Liver (tissue), 9 donors: ENCODE results near the gene MUC21. TPM values are rescaled to one million over a fixed set of nuclear protein-coding genes. Genes with fewer than 3 reads are reported as not detected.

Experiments used
- DNase-seq: peaks from one replicate; pipeline ENCODE4 v3.0.0-alpha.2; 2017; ENCODE audit warnings: low spot score
- H3K27ac ChIP-seq, 2 donors: one replicate each; pipeline ENCODE4 v1.7.0; 2013; ENCODE audit warnings: inconsistent platforms in 2 of 2, low read length in 2 of 2, control low read depth in 1 of 2, low read depth in 1 of 2, mild to moderate bottlenecking in 1 of 2
- H3K27me3 ChIP-seq, 4 donors: one replicate each; pipeline versions ENCODE4 v1.6.1 to v1.7.0; 2013; ENCODE audit warnings: low read length in 3 of 4, inconsistent platforms in 1 of 4, mild to moderate bottlenecking in 1 of 4, moderate library complexity in 1 of 4; ENCODE audit not compliant: control insufficient read depth in 4 of 4, insufficient read depth in 4 of 4
- H3K36me3 ChIP-seq, 4 donors: one replicate each; pipeline versions ENCODE4 v1.6.1 to v1.7.0; 2013; ENCODE audit warnings: low read length in 3 of 4, mild to moderate bottlenecking in 3 of 4, low read depth in 1 of 4, moderate library complexity in 1 of 4; ENCODE audit not compliant: control insufficient read depth in 4 of 4, insufficient read depth in 3 of 4
- H3K4me1 ChIP-seq, 4 donors: one replicate each; pipeline versions ENCODE4 v1.6.1 to v1.7.0; 2013; ENCODE audit warnings: low read length in 3 of 4, mild to moderate bottlenecking in 3 of 4, moderate library complexity in 1 of 4; ENCODE audit not compliant: control insufficient read depth in 4 of 4, insufficient read depth in 4 of 4
- H3K4me3 ChIP-seq, 3 donors: one replicate each; pipeline versions ENCODE4 v1.6.1 to v1.7.0; 2013; ENCODE audit warnings: low read length in 3 of 3, control low read depth in 1 of 3, low read depth in 1 of 3, mild to moderate bottlenecking in 1 of 3
- H3K9ac ChIP-seq, 2 donors: one replicate each; pipeline ENCODE4 v1.7.0; 2013; ENCODE audit warnings: low read length in 2 of 2, mild to moderate bottlenecking in 2 of 2, moderate library complexity in 2 of 2, control low read depth in 1 of 2, low read depth in 1 of 2
- H3K9me3 ChIP-seq, 4 donors: one replicate each; pipeline versions ENCODE4 v1.6.1 to v1.7.0; 2013; ENCODE audit warnings: low read length in 3 of 4; ENCODE audit not compliant: control insufficient read depth in 4 of 4
- EGR1 ChIP-seq, 2 donors: IDR thresholded peaks; 2 replicates each; pipeline ENCODE4 v1.6.1; 2016 to 2018; ENCODE audit warnings: antibody characterized with exemption in 2 of 2, low read depth in 2 of 2
- FOXA1 ChIP-seq: IDR thresholded peaks from 2 replicates; pipeline ENCODE4 v1.6.1; 2016; ENCODE audit warnings: antibody characterized with exemption
- FOXA2 ChIP-seq: IDR thresholded peaks from 2 replicates; pipeline ENCODE4 v1.6.1; 2016; ENCODE audit warnings: antibody characterized with exemption
- GABPA ChIP-seq, 2 donors: IDR thresholded peaks in 1 of 2; conservative IDR thresholded peaks in 1 of 2; 2 replicates each; pipeline ENCODE4 v1.6.1; 2016; ENCODE audit warnings: antibody characterized with exemption in 2 of 2, mild to moderate bottlenecking in 1 of 2, moderate library complexity in 1 of 2
- HNF4A ChIP-seq, 2 donors: conservative IDR thresholded peaks; 2 replicates each; pipeline ENCODE4 v1.6.1; 2016; ENCODE audit warnings: antibody characterized with exemption in 2 of 2, mild to moderate bottlenecking in 2 of 2
- HNF4G ChIP-seq: IDR thresholded peaks from 2 replicates; pipeline ENCODE4 v1.6.1; 2016; ENCODE audit warnings: antibody characterized with exemption
- JUND ChIP-seq, 2 donors: IDR thresholded peaks; 2 replicates each; pipeline ENCODE4 v1.6.1; 2016; ENCODE audit warnings: antibody characterized with exemption in 2 of 2
- NR2F2 ChIP-seq: IDR thresholded peaks from 2 replicates; pipeline ENCODE4 v1.6.1; 2016; ENCODE audit warnings: antibody characterized with exemption
- RAD21 ChIP-seq, 2 donors: IDR thresholded peaks; 2 replicates each; pipeline ENCODE4 v1.6.1; 2016; ENCODE audit warnings: antibody characterized with exemption in 2 of 2, mild to moderate bottlenecking in 2 of 2
- RXRA ChIP-seq, 2 donors: IDR thresholded peaks; 2 replicates each; pipeline ENCODE4 v1.6.1; 2017 to 2018; ENCODE audit warnings: antibody characterized with exemption in 2 of 2, mild to moderate bottlenecking in 1 of 2
- SP1 ChIP-seq: IDR thresholded peaks from 2 replicates; pipeline ENCODE4 v1.6.1; 2018; ENCODE audit warnings: antibody characterized with exemption, mild to moderate bottlenecking
- TAF1 ChIP-seq: conservative IDR thresholded peaks from 2 replicates; pipeline ENCODE4 v1.6.1; 2016; ENCODE audit warnings: antibody characterized with exemption, mild to moderate bottlenecking
- YY1 ChIP-seq: IDR thresholded peaks from 2 replicates; pipeline ENCODE4 v1.6.1; 2016; ENCODE audit warnings: antibody characterized with exemption, mild to moderate bottlenecking
- WGBS: extraction: QIAGEN DNeasy Blood & Tissue Kit; methylation state at CpG from one replicate; pipeline ENCODE4 v1.1.7; 2013; 5-methylcytosine and 5-hydroxymethylcytosine counted together
- polyA plus RNA-seq, 2 donors: library from polyadenylated mRNA; stranded (reverse) in 1 of 2; unstranded in 1 of 2; fragments of 200-250 nt in 1 of 2; fragments of >200 nt in 1 of 2; fragmentation: Nextera tagmentation in 1 of 2; extraction: Ambion mirVana in 1 of 2; gene quantifications; one replicate each; pipeline versions ENCODE4 v1.2.1 to v1.2.3, GENCODE V29; 2013 to 2015
- total RNA-seq, 2 donors: library from RNA; depleted of rRNA; stranded (reverse); fragments of >200 nt; gene quantifications; one replicate each; pipeline ENCODE4 v1.2.3, GENCODE V29; 2014
- TF ChIP-seq, protein P1 (sequence below): IDR thresholded peaks from 2 replicates; pipeline ENCODE4 v1.6.1; 2016; ENCODE audit warnings: antibody characterized with exemption, mild to moderate bottlenecking
- TF ChIP-seq, protein P2 (sequence below): IDR thresholded peaks from 2 replicates; pipeline ENCODE4 v1.6.1; 2016; ENCODE audit warnings: antibody characterized with exemption
- TF ChIP-seq, protein P3 (sequence below): IDR thresholded peaks from 2 replicates; pipeline ENCODE4 v1.6.1; 2016; ENCODE audit warnings: antibody characterized with exemption
- TF ChIP-seq, protein P4 (sequence below): IDR thresholded peaks from 2 replicates; pipeline ENCODE4 v1.6.1; 2016; ENCODE audit warnings: antibody characterized with exemption
- TF ChIP-seq, protein P5 (sequence below): fragments of 150-350 bp; IDR thresholded peaks from 2 replicates; pipeline ENCODE4 v1.5.1; 2017; ENCODE audit warnings: improper control_type of control experiment, low read depth, low read length; ENCODE audit not compliant: missing input control
- donor health status: healthy.
- donor health status: healthy.
- donor health status: healthy.
- donor health status: healthy.
- donor health status: healthy.

Gene MUC21
- total RNA-seq (not detected), polyA plus RNA-seq (under 1 TPM in 1 of 2 donors, not detected in 1; 0.02 TPM)

DNA sequence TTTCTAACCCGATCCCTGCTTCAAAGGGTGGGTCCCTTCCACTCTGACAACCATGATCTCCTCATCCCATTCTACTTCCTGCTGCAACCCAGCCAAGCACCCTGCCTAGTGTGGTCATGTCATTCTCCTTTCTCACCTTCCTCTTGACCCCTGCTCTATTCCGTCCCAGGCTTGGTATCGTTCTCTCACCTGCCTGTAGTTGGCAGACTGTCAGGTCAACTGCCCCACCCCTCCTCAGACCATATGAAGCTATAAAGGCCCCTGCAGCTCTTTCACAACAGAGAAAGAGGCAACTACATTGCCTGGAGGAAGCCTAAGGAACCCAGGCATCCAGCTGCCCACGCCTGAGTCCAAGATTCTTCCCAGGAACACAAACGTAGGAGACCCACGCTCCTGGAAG is at the start of gene MUC21:
TSS of gene MUC21 (plus strand) at position 280 of the 400 bp plus-strand sequence. CDS start 241 bp downstream, outside the sequence.
- no peak within 1 kb of the TSS for H3K4me3 ChIP-seq
- no peaks in the 10 kb centered on the region for H3K9me3 ChIP-seq
- H3K27ac ChIP-seq = no peak within 1 kb of the TSS
- TF ChIP-seq EGR1 (IDR thresholded peaks at IDR 0.05; ENCODE audit: low read depth in 2 of 2) (no peak), YY1 (no peak), RXRA (IDR thresholded peaks at IDR 0.05) (no peak), SP1 (no peak), TAF1 (no peak), FOXA1 (no peak), NR2F2 (no peak), GABPA (IDR thresholded peaks at IDR 0.05 in 1 of 2, conservative IDR thresholded peaks at IDR 0.05 in 1 of 2) (no peak), JUND (IDR thresholded peaks at IDR 0.05) (no peak), FOXA2 (no peak), RAD21 (IDR thresholded peaks at IDR 0.05) (no peak), HNF4G (no peak), HNF4A (conservative IDR thresholded peaks at IDR 0.05) (no peak)
- TF ChIP-seq, protein P1, sequence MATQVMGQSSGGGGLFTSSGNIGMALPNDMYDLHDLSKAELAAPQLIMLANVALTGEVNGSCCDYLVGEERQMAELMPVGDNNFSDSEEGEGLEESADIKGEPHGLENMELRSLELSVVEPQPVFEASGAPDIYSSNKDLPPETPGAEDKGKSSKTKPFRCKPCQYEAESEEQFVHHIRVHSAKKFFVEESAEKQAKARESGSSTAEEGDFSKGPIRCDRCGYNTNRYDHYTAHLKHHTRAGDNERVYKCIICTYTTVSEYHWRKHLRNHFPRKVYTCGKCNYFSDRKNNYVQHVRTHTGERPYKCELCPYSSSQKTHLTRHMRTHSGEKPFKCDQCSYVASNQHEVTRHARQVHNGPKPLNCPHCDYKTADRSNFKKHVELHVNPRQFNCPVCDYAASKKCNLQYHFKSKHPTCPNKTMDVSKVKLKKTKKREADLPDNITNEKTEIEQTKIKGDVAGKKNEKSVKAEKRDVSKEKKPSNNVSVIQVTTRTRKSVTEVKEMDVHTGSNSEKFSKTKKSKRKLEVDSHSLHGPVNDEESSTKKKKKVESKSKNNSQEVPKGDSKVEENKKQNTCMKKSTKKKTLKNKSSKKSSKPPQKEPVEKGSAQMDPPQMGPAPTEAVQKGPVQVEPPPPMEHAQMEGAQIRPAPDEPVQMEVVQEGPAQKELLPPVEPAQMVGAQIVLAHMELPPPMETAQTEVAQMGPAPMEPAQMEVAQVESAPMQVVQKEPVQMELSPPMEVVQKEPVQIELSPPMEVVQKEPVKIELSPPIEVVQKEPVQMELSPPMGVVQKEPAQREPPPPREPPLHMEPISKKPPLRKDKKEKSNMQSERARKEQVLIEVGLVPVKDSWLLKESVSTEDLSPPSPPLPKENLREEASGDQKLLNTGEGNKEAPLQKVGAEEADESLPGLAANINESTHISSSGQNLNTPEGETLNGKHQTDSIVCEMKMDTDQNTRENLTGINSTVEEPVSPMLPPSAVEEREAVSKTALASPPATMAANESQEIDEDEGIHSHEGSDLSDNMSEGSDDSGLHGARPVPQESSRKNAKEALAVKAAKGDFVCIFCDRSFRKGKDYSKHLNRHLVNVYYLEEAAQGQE = no peak
- TF ChIP-seq, protein P2, sequence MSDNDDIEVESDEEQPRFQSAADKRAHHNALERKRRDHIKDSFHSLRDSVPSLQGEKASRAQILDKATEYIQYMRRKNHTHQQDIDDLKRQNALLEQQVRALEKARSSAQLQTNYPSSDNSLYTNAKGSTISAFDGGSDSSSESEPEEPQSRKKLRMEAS = no peak
- TF ChIP-seq, protein P3, sequence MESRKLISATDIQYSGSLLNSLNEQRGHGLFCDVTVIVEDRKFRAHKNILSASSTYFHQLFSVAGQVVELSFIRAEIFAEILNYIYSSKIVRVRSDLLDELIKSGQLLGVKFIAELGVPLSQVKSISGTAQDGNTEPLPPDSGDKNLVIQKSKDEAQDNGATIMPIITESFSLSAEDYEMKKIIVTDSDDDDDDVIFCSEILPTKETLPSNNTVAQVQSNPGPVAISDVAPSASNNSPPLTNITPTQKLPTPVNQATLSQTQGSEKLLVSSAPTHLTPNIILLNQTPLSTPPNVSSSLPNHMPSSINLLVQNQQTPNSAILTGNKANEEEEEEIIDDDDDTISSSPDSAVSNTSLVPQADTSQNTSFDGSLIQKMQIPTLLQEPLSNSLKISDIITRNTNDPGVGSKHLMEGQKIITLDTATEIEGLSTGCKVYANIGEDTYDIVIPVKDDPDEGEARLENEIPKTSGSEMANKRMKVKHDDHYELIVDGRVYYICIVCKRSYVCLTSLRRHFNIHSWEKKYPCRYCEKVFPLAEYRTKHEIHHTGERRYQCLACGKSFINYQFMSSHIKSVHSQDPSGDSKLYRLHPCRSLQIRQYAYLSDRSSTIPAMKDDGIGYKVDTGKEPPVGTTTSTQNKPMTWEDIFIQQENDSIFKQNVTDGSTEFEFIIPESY = no peak
- TF ChIP-seq, protein P4, sequence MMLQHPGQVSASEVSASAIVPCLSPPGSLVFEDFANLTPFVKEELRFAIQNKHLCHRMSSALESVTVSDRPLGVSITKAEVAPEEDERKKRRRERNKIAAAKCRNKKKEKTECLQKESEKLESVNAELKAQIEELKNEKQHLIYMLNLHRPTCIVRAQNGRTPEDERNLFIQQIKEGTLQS = no peak
- H3K4me1 ChIP-seq = peaks cover 0 to 8% (median 0%) of the 10 kb centered on the region in 4 donors
- 81% methylated on average over 6 of the region's 6 CpGs for WGBS
- no peaks in the 10 kb centered on the region for H3K36me3 ChIP-seq
- DNase-seq = no peak
- H3K27me3 ChIP-seq = no peaks in the 10 kb centered on the region
- H3K9ac ChIP-seq = no peak within 1 kb of the TSS

DNA sequence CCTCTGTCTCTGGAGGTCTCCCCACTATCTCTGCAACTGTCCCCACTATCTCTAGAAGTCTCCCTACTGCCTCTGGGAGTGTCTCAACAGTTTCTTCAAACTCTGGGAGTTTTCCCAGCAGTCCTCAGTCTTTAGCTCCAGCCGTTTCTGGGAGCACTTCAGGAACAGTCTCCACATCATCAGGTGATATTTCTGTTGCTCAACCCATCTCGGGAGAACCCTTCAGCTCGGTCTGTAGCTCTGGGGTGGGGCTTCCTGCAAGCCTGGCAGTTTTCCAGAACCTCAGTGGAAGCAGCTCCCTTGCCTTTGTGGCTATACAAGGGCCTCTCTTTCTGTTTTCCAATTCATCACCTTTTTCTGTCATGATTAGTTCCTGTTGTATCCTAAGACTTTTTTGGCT is 48.5 kb upstream of the MUC21 start:
- H3K36me3 ChIP-seq = no peaks in the 10 kb centered on the region
- WGBS = 45% methylated on average over 3 of the region's 3 CpGs
- no peak overlapping the region for H3K4me3 ChIP-seq
- no peak overlapping the region for H3K27ac ChIP-seq
- DNase-seq = no peak
- peaks cover 0 to 5% (median 1%) of the 10 kb centered on the region in 4 donors for H3K27me3 ChIP-seq
- no peak overlapping the region for H3K9ac ChIP-seq
- TF ChIP-seq, protein P5, sequence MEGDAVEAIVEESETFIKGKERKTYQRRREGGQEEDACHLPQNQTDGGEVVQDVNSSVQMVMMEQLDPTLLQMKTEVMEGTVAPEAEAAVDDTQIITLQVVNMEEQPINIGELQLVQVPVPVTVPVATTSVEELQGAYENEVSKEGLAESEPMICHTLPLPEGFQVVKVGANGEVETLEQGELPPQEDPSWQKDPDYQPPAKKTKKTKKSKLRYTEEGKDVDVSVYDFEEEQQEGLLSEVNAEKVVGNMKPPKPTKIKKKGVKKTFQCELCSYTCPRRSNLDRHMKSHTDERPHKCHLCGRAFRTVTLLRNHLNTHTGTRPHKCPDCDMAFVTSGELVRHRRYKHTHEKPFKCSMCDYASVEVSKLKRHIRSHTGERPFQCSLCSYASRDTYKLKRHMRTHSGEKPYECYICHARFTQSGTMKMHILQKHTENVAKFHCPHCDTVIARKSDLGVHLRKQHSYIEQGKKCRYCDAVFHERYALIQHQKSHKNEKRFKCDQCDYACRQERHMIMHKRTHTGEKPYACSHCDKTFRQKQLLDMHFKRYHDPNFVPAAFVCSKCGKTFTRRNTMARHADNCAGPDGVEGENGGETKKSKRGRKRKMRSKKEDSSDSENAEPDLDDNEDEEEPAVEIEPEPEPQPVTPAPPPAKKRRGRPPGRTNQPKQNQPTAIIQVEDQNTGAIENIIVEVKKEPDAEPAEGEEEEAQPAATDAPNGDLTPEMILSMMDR = no peak
- TF ChIP-seq, protein P3 = no peak
- TF ChIP-seq HNF4A (conservative IDR thresholded peaks at IDR 0.05) (no peak), FOXA2 (no peak), RXRA (IDR thresholded peaks at IDR 0.05) (no peak), SP1 (no peak), YY1 (no peak), EGR1 (IDR thresholded peaks at IDR 0.05; ENCODE audit: low read depth in 2 of 2) (no peak), NR2F2 (no peak), GABPA (IDR thresholded peaks at IDR 0.05 in 1 of 2, conservative IDR thresholded peaks at IDR 0.05 in 1 of 2) (no peak), TAF1 (no peak), JUND (IDR thresholded peaks at IDR 0.05) (no peak), RAD21 (IDR thresholded peaks at IDR 0.05) (no peak)
- TF ChIP-seq, protein P2 = no peak
- TF ChIP-seq, protein P4 = no peak
- H3K9me3 ChIP-seq = no peaks in the 10 kb centered on the region
- no peaks in the 10 kb centered on the region for H3K4me1 ChIP-seq
